Frontal cortex (tissue), 4 donors: ENCODE measurements around the gene FOSL2. TPM values are rescaled to one million over a fixed set of nuclear protein-coding genes. Genes with fewer than 3 reads are reported as not detected.

Experiments
- DNase-seq, 2 donors: peaks; one replicate each; pipeline ENCODE4 v3.0.0; 2012; ENCODE audit warnings: low spot score in 2 of 2
- FAIRE-seq: peaks from 2 replicates; lab custom pipeline; 2012; peaks lifted over from hg19 to GRCh38; lab: Jason Lieb, UNC
- total RNA-seq: library from RNA; depleted of rRNA; stranded (reverse); fragments of >200 nt; gene quantifications from one replicate; pipeline ENCODE4 v1.2.3, GENCODE V29; 2014
- donor health status: control.
- donor health status: control.
- donor health status: control.

FOSL2 gene
- total RNA-seq, 1 donor from 2014 or later, result 20.0 TPM

GRCh38 chr2:28442328-28442727, 49.7 kb downstream of the FOSL2 start:
- DNase-seq, result no peak
- FAIRE-seq, result no peak

DNA sequence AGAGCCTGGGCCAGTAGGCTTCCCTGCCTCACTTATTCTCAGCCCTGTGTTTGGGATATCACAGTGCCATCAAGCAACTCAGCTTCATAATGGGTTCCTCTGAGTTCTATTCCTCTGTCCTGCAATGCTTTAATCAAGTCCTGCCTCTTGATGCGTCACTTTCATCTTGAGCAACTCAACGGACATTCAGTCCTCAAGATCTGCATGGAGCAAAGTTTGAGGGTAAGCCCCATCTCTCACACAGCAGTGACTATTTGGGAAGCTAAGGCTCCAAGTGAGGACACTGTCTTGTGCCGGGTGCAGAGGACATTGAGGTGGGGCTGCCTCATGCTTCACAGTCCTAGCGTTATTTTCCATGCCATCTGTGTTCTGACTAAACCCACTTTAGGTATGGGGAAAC, 52.3 kb downstream of the FOSL2 start:
- no peak for DNase-seq
- FAIRE-seq, result no peak

DNA sequence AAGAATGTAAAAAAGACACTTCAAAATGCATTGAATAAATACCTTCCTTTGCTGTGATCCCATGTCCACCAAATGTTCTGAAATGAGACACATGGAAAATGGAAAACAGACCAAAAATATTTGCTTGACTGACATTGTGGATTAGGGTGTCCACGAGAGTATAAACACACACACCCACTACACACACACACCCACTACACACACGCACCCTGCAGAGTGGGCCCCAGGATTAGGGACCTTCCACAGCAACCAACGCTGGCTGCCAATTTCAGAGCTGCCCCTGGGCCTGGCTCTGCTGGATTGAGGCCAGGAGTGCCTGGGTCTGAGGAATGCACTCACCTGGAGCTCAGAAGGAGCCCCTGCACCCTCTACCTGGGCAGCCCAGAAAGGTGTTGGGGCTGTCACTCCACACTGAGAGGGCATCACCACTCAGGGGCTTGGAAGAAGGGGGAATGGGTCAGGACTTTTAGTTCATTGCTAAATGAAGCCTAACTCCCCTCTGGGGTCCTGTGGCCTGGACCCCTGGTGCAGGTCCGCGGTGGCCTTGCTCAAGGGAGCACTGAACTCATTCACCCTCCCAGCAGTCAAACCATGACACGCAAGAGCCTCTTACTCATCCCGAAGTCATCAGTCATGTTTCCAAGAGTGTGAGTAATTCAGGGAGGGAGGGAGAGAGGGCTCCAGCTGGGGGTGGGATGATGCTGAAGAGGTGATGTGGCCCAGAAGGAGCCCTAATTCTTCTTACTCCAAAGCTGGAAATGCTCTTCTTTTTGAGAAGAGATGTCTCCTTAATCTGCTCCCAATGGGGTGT, 53.0 kb downstream of the FOSL2 start:
- FAIRE-seq, result no peak
- no peak for DNase-seq

DNA sequence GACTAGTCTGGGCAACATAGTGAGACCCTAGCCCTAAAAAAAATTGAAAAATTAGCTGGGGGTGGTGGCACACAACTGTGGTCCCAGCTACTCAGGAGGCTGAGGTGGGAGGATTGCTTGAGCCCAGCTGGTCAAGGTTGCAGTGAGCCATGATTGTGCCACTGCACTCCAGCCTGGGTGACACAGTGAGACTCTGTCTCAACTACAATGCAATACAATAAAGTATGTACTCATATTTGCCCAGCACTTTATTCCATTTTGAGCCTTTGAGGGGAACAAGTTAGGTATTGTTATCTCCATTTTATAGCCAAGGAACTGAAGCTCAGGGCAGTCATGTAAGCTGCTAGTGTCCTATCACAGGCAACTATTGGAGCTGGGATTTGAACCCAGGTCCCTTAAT, 53.9 kb downstream of the FOSL2 start:
- DNase-seq (no peak), FAIRE-seq (no peak)

- no peak for FAIRE-seq
- DNase-seq, result no peak
These were observed 54.4 kb downstream of the FOSL2 start for GRCh38 chr2:28447086-28447485.

- no peak for FAIRE-seq
These were observed 55.5 kb downstream of the FOSL2 start for GRCh38 chr2:28447943-28448792.

DNA sequence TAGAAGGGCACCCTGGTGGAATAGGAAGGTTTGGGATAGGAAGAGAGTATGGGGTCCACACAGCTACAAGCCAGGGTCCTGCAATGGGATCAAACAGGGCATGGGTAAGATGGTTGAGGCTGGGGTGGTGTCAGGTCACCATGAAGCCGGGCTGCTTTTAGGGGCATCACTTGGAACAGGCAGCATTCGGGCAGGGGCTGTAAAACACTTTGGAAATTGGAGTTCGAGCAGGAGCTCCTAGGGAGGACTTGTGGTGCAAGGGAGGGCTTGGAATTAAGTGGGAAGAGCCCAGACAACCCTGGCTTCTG, 56.1 kb downstream of the FOSL2 start:
- DNase-seq (no peak), FAIRE-seq (no peak)

More at GRCh38 chr2:28447943-28448792, 55.5 kb downstream of the FOSL2 start:
- DNase-seq, result no peak

GRCh38 chr2:28449126-28449487, 56.4 kb downstream of the FOSL2 start:
- DNase-seq (no peak), FAIRE-seq (no peak)

GRCh38 chr2:28449488-28450395, 57.1 kb downstream of the FOSL2 start:
- DNase-seq (no peak), FAIRE-seq (no peak)

DNA sequence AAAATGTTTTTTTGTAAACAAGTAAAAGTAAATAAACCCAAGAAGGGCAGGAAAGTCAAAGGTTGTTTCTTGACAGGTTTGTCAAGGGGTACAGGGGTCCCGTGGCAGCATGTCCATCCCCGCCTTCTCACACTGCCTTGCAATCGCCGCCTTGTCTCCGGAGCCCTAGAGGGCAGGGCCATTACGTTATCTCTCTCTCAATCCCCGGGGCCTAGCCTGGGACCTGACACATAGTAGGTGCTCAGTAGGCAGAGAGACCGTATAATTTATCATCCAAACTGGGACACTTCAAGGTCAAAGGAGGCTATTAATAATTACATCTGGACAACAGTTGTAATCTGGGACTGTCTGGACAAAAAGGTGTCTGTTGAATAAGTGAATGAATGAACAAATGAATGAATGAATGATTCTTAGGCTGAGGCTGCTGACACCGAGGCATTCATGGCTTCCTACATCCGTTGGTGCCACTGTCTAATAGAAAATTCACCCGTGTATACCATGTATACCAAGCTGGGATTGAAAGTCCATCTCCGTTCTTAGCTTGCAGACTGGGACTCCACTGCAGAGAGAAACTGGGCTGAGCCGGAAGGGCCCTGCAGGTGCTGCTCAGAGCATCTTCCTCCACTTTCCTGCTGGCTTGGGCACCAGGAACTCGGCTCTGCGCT, 58.4 kb downstream of the FOSL2 start:
- DNase-seq, result no peak
- FAIRE-seq, result no peak

DNA sequence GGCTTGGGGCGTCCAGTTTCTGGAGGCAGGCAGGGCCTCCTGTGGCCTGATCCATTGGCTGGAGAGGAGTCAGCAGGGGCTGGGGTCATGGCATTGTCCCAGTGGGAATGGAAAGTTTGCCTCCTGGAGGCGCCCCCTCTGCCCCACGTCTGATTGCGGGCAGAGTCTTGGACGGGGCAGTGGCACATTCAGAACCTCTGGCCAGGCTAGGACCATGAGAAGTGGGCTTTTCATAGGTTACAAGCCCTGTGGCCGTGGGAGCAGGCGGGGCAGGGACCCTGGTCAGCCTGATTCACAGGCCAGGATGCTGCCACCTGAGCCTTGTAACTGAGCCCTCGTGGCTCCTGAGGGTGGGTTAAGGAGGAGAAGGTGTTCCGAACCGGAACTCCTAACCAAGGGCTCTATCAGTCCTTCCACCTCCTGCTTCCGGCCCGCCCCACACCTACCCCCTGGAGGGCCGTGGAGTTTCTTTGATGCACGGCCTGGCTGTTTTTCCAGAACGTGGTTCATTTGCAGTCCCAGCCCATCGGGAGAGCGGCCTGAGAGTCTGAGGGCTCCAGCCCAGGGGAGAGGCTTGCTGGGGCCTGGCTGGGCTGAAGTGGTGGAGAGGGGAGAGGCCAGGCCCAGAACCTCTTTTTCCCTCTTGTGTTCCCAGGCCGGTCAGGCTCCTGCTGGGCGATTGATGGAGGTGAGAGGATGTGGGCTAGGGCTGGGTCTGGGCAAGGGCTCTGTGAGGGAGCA, 59.3 kb downstream of the FOSL2 start:
- DNase-seq, result no peak
- no peak for FAIRE-seq

- no peak for FAIRE-seq
- peak in 1 of 2 donors; percentile 64 for DNase-seq
These were observed 60.0 kb downstream of the FOSL2 start for GRCh38 chr2:28452534-28453081.

DNA sequence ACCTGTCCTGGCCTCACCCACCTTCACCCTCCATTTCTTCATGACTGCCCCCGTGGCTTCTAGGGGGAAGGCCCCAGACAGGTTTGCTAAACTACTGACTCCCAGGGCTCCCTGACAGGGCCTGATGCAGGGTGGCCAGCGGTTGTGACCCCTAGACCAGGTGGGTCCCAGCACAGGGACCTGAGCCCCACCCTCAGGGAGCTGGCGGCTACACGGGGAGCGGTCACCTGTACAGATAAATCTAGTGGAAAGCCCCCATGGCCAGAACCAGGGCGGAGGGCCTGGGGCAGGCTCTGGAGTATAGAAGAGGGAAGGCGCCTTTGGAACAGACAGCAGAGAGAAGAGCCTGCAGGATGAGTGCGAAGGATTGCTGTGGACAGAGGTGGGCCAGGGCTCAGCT, 60.7 kb downstream of the FOSL2 start:
- no peak for FAIRE-seq
- DNase-seq, result no peak

DNA sequence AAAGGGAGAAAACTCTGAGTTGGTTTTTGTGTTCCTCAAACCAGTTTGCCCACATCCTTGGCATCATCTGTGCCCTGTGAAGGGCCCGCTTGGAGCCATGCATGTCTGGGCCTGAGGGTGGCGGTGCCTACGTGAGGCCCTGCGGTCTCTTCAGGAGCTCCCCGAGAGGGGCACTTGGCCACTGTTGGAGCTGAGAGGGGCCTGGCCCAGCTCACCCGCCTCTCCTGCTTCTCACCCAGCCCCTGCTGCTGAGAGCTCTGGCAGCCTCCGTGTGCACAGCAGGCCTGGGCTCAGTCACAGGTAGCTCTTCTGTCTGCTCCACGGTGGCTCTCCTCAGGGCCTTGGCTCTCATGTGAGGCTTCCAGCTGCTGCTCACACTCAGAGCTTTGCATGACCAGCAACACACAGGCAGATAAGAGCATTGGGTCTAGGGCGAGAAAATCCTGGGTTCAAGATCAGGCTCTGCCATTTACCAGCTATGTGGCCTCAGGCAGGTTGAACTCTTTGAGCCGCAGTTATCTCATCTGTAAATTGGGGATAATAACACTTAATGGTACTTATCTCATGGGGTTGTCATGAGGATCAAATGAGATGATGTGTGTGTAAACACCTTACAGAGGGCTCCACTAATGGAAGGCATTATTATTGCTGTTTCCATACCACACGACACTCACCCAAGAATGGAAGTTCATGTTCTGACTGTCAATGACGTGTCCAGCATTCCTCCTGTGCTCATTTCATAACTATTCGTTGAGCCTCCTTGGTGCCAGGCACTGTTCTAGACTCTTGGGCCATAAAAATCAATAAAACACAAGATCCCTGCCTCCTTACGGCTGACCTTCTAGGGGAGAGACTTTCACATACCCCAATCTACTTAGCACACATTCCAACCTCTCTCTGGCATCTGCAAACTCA, 61.6 kb downstream of the FOSL2 start:
- FAIRE-seq (no peak), DNase-seq (no peak)

DNA sequence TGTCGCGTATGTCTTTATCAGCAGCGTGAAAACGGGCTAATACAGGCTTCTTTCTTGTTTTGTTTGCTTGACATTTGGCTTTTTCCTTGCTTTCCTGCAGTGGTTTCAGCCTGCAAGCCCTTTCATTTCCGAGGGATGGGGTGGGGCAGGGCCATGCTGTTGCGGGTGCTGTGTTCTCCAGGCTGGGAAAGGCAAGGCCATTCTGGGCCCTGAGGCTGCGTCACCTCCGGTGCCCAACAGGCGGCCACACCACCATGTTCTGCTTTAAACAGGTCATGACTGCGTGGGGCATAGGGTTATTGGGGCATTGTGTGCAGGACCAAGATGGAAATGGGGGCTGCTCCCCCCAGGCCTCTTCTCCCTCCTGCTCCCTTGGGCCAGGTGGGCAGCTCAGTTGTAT, 64.6 kb downstream of the FOSL2 start:
- FAIRE-seq, result no peak
- no peak for DNase-seq

GRCh38 chr2:28461056-28461455, 68.4 kb downstream of the FOSL2 start:
- DNase-seq, result no peak
- no peak for FAIRE-seq

DNA sequence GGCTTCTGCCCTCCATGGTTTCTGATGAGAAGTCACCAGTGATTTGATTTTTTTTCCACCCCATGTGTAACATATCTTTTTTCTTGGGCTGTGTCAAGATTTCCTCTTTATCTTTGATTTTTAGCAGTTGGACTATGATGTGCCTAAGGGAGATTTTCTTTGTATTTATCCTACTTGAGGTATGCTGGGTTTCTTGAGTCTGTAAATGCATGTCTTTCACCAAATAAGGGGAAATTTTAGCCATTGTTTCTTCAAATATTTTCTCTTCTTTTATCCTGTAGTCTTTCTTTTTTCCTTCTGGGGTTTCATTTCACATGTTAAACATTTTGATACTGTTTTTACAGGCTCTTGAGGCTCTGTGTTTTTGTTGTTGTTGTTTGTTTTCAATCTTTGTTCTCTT, 69.5 kb downstream of the FOSL2 start:
- FAIRE-seq (no peak), DNase-seq (no peak)
